Right forelimb (tissue), 1 donor: ENCODE results near the gene CLTCL1.
"Not testable (repeated sequence)": the region's sequence is repeated elsewhere in the genome, so short reads cannot be mapped to it uniquely, and the experiment has no call there.

Experiments
- DNase-seq: peaks from one replicate; pipeline ENCODE4 v3.0.0-alpha.2; 2018

CLTCL1 gene

DNA sequence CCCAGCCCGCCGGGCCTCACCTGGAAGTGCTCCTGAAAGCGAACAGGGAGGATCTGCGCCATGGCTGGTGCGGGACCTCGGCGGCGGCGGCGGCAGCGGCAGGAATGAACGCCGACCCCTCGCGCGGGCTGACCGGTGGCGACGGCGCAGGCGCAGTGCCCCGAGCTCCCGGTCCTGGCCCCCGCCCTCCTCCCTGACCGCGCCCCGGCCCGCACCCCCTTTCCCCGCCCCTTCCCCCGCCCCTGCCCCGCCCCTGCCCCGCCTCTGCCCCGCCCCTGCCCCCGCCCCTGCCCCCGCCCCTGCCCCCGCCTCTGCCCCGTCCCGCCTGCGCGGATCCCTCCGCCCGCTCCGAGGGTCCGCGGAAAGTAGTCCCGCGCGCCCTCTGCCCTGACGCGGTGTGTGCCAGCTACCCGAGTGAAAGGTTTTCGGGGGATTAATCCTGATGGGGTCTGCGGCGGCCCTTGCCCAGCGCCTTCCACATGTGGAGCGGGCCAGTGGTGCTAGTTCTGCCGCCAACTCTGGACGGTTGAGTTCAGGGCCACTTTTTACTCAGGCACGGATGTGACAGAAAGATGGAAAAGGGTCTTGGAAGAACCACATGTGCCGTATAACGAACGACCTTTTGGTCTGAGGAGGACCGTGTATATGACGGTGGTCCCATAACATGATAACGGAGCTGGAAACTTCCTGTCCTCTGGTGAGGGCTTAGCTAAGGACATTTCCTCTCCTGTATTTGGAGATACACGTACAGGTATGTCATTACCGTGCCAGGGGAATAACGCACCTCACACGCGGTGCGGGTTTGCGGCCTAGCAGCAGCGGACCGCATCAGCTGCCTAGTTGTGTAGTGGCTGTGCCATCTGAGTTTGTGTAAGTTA, at the start of gene CLTCL1:
Gene CLTCL1, minus strand, starts transcription at position 140 of the 878 bp plus-strand sequence. Its CDS starts 78 bp downstream, at position 62.
- DNase-seq: peak; percentile 93

DNA sequence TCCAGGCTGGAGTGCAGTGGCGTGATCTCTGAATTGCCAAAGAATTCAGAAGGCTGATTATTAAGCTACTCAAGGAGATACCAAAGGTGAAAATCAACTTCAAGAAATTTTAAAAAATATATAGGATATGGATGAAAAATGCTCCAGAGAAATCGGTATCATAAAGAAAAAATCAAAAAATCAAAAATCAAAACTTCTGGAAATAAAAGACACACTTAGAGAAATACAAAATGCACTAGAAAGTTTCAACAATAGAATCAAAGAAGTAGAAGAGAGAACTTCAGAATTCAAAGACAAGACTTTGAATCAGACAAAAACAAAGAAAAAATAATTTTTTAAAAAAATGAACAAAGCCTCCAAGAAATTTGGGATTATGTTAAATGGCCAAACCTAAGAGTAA, 45.6 kb upstream of the CLTCL1 start:
- DNase-seq: no peak

DNA sequence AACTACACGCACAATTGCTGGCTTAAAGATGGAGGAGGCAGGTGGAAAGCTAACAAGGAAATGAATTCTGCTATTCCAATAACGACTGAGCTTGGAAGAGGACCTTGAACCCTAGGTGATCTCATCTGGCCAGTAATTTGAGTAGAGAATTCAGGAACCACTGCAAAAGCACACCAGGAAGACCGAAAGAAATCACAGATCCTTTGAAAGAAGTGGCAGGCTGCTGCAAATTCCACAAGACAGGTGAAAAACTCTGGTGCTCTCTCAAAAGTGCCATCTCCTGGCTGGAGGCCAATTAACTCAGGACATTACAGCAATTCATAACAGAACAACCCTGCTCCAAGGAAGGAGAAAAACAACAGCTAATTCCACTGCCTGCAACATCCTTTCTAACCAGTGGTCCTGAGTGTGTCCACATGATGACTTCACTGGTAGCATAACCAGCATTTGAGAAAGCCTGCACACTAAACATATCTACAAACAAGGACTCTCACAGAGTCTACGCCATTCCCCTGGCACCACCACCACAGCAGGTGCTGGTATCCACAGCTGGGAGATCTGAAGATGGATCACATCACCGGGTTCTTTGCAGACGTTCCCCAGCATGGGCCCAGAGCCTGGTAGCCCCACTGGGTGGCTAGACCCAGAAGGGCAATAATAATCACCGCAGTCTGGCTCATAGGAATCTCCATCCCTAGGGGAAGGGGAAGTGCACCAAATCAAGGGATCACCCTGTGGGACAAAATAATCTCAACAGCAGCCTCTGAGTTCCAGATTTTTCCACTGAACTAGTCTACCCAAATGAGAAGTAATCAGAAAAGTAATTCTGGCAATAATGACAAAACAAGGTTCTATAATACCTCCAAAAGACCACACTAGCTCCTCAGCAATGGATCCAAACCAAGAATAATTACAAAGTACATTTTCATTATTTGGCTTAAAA, 44.9 kb upstream of the CLTCL1 start:
- DNase-seq: no peak

DNA sequence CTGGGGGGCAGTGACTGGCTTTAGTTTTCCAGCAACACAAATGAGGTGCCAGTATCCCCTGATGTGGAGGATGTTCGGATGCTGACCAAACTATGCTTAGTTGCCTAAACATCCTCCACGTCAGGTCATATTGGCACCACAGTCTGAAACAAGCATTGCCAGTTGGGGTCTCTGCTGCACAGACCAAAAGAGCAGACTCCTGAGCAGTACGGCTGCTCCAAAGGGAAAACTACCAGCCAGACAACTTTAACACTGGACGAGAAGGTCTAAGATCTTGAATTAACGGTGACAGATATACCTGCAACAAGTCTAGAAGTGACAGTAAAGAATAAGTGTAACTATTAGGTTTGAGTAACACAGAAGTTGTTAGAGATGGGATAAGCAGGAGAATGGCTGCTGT, 40.5 kb upstream of the CLTCL1 start:
- no peak for DNase-seq

DNA sequence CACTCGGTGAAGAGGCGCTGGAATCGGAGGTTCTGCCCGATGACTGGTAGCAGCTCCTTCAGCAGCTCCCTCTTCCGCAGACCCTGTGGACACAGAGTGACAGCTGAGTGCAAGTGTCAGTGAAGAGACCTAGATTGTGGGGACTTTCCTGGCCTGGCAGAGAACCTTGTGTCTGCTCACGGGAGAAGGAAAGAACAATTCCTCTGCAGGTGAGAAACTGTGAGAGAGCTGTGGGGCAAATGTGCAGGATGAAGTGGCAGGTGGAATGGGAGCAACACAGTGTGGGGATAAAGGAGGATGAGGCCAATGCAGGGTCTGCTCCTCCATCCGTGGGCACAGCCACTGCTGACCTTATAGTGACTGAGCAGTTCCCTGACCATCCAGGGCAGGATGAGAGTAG, 40.0 kb upstream of the CLTCL1 start:
- no peak for DNase-seq

GRCh38 chr22:19330865-19331418, 39.4 kb upstream of the CLTCL1 start:
- no peak for DNase-seq

DNA sequence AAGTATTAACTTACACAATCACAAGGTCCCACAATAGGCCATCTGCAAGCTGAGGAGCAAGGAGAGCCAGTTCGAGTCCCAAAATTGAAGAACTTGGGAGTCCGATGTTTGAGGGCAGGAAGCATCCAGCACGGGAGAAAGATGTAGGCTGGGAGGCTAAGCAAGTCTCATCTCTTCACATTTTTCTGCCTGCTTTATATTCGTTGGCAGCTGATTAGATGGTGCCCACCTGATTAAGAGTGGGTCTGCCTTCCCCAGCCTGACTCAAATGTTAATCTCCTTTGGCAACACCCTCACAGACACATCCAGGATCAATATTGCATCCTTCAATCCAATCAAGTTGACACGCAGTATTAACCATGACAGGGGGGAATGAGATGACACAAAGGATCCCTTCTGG, 38.7 kb upstream of the CLTCL1 start:
- not testable (repeated sequence) for DNase-seq

- DNase-seq: no peak
Measured at GRCh38 chr22:19329454-19329853, 37.9 kb upstream of the CLTCL1 start.

DNA sequence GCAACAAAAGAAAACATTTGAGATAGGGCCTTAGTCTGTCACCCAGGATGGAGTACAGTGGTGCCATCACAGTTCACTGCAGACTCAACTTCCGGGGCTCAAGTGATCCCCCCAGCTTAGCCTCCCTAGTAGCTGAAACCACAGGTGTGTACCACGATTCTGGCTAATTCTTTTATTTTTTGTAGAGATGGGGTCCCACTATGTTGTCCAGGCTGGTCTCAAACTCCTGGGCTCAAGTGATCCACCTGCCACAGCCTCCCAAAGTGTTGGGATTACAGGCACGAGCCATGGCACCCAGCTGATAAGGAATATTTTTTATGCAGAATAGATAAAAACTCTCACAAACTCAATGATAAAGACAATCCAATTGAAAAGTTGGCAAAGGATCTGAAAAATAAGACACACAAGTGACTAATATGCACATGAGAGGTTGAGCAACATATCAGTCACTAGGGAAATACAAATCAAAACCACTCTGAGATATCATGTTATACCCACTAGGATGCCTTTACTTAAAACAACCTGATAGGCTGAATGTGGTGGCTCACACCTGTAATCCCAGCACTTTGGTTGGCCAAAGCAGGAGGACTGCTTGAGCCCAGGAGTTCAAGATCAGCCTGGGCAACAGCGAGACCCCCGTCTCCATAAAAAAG, 33.9 kb upstream of the CLTCL1 start:
- no peak for DNase-seq

DNA sequence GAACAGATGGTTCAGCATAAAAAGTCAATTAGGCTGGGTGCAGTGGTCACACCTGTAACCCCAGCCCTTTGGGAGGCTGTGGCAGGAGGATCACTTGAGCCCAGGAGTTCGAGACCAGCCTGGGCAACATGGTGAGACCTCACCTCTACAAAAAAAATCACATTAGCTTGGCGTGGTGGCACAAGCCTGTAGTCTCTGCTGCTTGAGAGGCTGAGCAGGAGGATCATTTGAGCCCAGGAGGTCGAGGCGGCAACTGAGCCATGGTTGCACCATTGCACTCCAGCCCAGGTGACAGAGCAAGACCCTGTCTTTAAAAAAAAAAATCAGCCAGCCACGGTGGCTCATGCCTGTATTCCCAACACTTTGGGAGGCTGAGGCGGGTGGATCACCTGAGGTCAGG, 31.9 kb upstream of the CLTCL1 start:
- DNase-seq: not testable (repeated sequence)

- DNase-seq: no peak
Measured at GRCh38 chr22:19321757-19322156, 30.2 kb upstream of the CLTCL1 start.

- not testable (repeated sequence) for DNase-seq
Measured at GRCh38 chr22:19320136-19320535, 28.6 kb upstream of the CLTCL1 start.

- no peak for DNase-seq
Measured at GRCh38 chr22:19319281-19319680, 27.8 kb upstream of the CLTCL1 start.

GRCh38 chr22:19317865-19318264, 26.3 kb upstream of the CLTCL1 start:
- DNase-seq: no peak

GRCh38 chr22:19307872-19308271, 16.4 kb upstream of the CLTCL1 start:
- no peak for DNase-seq

- DNase-seq: not testable (repeated sequence)
Measured at GRCh38 chr22:19306535-19306934, 15.0 kb upstream of the CLTCL1 start.

- DNase-seq: no peak
Measured at GRCh38 chr22:19304547-19304946, 13.0 kb upstream of the CLTCL1 start.

DNA sequence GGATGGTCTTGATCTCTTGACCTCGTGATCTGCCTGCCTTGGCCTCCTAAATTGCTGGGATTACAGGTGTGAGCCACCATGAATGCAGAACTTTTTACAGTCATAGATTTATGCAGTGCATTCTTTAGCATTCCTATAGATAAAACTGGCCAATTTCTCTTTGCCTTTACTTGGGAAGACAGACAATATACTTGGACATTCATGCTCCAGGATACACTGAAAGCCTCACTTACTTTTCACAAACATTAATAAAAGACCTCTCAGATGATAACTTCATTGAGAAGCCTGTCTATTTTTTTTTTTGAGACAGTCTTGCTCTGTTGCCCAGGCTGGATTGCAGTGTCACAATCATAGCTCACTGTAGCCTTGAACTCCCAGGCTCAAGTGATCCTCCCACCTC, 12.3 kb upstream of the CLTCL1 start:
- DNase-seq: no peak

- no peak for DNase-seq
Measured at GRCh38 chr22:19295733-19296132, 4.2 kb upstream of the CLTCL1 start.

DNA sequence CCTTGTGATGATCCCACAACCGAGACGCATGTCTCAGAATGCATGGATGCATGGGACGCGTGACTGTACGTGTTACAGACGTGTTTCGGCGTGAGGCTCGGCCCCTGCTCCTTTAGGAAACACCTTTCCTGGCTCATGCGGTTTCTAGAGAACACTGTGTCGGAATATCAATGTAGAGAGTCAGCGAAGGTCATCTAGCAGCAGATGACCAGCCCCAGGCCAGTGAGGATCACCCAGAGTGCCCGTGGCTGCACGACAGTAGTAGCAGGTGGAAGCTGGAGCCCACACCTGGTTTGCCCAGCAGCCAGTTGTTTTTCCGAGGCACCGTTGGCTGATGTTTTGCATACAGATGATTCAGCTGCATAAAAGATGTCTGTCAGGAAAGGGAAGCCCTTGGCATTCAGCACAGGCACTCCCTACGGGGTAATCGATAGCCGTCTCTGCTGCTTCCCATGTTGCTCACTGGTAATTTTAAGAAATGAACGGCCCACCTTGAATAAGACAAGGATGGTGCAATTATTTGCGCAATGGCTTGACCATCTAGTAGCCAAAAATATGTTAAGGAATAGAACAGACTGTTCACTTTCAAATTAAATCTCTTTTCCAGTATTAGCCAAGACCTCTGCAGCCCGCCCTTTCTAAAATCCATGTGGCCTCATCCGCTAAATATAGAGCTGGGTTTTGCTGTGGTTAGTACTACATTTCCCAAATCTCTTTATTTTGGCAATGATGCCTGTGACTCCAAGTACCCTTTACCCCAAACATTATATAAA, 1.1 kb upstream of the CLTCL1 start:
- peak; percentile 46 for DNase-seq

- no peak for DNase-seq
Measured at GRCh38 chr22:19291218-19291579, 320 bp downstream of the CLTCL1 start.
